GM20000 (cell line): ENCODE data around the gene TMEM201.

Experiments
- DNase-seq: peaks from one replicate; pipeline ENCODE4 v3.0.0; 2012; ENCODE audit warnings: low spot score
- CTCF ChIP-seq: IDR thresholded peaks from 2 replicates; pipeline ENCODE4 v1.5.1; 2012; ENCODE audit warnings: mild to moderate bottlenecking, control low read depth; ENCODE audit errors: extremely low read depth, missing control alignments

The TMEM201 gene

DNA sequence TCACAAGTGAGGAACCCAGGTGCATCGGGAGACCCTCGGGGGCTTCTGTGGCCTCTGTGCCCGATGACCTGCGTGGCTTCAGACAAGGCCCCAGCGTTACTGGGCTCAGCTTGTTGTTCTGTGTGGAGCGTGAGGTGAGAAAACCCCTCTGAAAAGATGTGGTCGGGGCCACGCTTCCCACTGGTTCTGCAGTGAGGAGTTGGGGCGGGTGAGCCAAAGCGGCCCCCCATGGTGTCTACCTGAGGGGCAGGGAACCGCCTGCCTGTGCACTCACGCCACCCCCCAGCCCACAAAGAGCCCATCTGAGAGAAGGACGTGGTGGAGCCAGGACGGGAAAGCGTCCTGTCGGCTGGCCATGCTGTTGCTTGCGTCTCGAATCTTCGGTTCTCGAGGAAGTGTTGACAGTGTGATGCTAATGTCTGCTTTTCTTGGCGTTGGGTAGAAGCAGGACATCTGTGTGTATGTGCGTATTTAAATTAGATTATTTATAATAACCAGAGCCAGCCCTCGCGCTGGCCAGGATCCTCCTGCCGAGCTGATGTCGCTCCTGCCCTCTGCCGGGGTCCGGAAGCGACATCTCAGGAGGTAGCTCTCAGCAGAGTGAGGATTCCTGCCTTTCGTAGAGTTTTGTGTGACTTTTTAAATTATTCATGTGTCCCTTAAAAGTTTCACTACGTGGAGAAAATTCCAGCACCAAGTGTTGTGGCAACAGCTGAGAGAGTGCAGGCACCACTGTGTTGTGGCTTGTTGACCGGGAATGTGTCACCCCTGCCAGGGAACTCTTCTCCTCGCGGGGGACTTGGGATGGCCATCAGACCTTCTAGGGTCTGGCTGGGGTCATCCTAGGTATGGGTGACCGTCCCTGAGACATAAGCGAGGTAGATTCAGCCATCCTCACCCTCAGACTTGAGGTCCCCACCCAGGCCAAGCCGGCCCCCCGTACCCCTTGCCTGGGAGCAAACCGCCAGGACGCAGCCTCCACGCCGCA, 15.3 kb downstream of the TMEM201 start:
- no peak for TF ChIP-seq CTCF
- no peak for DNase-seq

DNA sequence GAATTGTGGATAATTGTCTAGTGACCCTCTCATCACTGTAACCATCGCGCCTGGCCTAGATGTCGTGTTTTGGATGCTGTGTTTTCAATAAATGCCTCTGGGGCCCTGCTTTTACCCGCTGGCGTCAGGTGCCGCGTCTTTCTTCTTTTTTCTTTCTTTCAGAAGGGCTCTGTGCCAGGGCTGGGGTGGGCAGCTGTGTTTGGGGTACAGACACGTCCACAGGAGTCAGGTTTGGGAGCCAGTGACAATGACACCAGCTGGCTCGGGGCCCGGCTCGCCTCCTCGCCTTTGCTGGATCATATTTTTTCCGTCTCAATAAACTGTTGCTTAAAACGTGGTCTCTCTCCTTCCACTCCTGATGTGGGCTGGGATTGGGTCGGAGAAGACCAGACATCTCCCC, 16.1 kb downstream of the TMEM201 start:
- no peak for DNase-seq
- TF ChIP-seq CTCF = no peak

DNA sequence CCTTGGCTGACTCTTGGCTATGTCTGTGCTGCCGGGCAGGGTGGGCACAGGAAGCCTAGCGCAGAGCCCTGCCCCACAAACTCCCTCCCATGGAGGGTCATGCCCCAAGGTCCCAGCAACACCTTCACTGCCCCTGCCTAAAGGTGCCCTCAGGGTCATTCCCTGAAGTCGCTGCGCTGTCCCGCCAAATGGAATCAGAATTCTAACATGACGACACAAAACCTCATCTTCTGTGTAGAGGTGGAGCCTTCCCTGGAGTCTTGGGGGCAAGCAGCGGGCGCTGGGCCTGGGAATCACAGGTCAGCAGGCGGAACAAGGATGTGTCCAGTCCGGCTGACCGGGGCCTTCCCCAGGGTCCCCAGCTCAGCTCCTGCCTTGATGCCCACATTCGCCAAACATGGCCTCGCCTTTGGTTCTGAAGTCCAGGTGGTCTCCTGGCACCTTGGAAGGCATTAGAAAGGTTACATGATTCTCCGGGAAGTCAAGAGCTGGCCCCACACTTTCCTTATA, 17.3 kb downstream of the TMEM201 start:
- DNase-seq = no peak
- TF ChIP-seq CTCF = no peak

- TF ChIP-seq CTCF = no peak
- DNase-seq = no peak
Observed at GRCh38 chr1:9606458-9606857, 17.7 kb downstream of the TMEM201 start.

DNA sequence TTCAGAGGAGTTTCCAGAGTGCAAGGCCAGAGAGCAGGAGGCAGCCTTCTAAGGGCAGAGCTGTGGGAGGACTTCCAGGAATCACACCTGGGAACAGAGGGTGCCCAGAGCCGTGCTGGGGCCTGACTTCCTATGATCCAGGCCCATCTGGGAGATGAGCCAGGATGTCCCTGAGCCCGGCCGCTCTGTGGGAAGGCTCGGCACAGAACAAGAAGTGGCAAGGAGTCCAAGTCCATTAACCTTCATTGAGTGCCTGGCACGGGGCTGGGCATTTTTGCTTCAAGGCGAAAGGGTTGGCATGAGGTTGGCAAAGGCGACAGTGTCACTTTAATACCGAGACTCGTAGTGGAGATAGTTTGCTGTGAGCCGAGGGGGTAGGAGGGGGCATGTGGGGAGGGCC, 18.2 kb downstream of the TMEM201 start:
- DNase-seq = no peak
- no peak for TF ChIP-seq CTCF

DNA sequence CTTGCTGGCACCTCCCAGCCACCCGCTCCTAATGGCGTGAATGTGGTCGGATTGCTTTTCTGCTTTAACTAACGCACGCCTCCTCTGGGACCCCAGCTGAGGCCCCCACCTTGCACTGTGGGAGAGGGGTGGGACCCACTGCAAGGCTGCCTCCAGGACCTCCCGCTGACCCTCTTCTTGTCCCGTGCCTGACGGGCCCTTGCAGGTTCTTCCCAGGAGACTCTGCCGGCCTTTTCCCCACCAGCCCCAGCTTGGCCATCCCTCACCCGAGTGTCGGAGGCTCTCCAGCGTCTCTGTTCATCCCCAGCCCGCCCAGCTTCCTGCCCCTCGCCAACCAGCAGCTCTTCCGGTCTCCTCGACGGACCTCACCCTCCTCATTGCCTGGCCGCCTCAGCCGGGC, 18.6 kb downstream of the TMEM201 start:
- no peak for DNase-seq
- no peak for TF ChIP-seq CTCF

DNA sequence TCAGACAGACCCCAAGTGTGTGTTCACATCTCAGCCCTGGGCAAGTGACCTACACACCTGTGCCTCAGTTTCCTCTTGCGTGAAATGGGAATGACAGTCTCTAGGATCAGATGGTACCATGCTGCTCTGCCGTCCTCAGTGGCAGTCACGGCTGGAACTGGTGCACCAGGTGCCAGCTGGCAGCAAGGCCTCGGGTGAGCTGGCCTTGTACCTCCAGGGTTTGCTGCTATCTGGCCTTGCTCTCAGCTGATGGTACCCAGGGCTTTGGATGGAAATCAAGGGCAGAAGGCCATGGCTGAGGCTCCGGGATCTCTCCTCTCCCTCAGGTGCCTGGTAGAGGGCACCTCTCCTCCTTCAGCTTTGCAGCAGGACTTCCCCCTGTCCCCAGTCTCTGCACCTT, 21.3 kb downstream of the TMEM201 start:
- no peak for DNase-seq
- TF ChIP-seq CTCF = no peak
